Kidney (tissue), 14 donors: ENCODE results near the gene METRNL. TPM values are rescaled to one million over a fixed set of nuclear protein-coding genes. Genes with fewer than 3 reads are reported as not detected.
"Not testable (repeated sequence)": the region's sequence is repeated elsewhere in the genome, so short reads cannot be mapped to it uniquely, and the experiment has no call there.

ENCODE experiments used
- DNase-seq, 5 donors: peaks; one replicate each; pipeline ENCODE4 v3.0.0-alpha.2; 2013 to 2020
- FAIRE-seq: peaks from 2 replicates; lab custom pipeline; 2012; peaks lifted over from hg19 to GRCh38; lab: Jason Lieb, UNC
- H3K27ac ChIP-seq, 2 donors: one replicate each; pipeline ENCODE4 v1.7.0; 2013; ENCODE audit warnings: low read depth in 2 of 2, low read length in 2 of 2, inconsistent platforms in 1 of 2
- H3K27me3 ChIP-seq: one replicate; pipeline ENCODE4 v1.7.1; 2013; ENCODE audit warnings: low read length, inconsistent platforms; ENCODE audit not compliant: control insufficient read depth, insufficient read depth
- H3K36me3 ChIP-seq, 3 donors: one replicate each; pipeline versions ENCODE4 v1.7.0 to v1.7.1; 2013; ENCODE audit warnings: low read length in 3 of 3, control low read depth in 1 of 3, inconsistent platforms in 1 of 3; ENCODE audit not compliant: insufficient read depth in 3 of 3, control insufficient read depth in 2 of 3
- H3K4me1 ChIP-seq, 3 donors: one replicate each; pipeline versions ENCODE4 v1.7.0 to v1.7.1; 2013; ENCODE audit warnings: low read length in 3 of 3, inconsistent platforms in 1 of 3, low read depth in 1 of 3; ENCODE audit not compliant: control insufficient read depth in 2 of 3, insufficient read depth in 2 of 3
- H3K4me3 ChIP-seq, 3 donors: one replicate each; pipeline versions ENCODE4 v1.7.0 to v1.8.1; 2013; ENCODE audit warnings: low read length in 3 of 3, control low read depth in 1 of 3, inconsistent platforms in 1 of 3
- H3K9ac ChIP-seq, 3 donors: one replicate each; pipeline versions ENCODE4 v1.7.0 to v1.7.1; 2013; ENCODE audit warnings: low read length in 3 of 3, control low read depth in 1 of 3, inconsistent platforms in 1 of 3
- H3K9me3 ChIP-seq, 3 donors: one replicate each; pipeline versions ENCODE4 v1.7.0 to v1.7.1; 2013; ENCODE audit warnings: low read length in 3 of 3, control low read depth in 1 of 3, inconsistent platforms in 1 of 3; ENCODE audit not compliant: control insufficient read depth in 2 of 3, insufficient read depth in 1 of 3
- intact Hi-C: fragments of 100-400 bp; cut with DNase I; formaldehyde crosslinking; loops from one replicate; pipeline ENCODE4 v1.11.1; 2022
- polyA plus RNA-seq: library from polyadenylated mRNA; stranded (reverse); fragments of 350-450 nt; fragmentation: Illumina TruSeq; extraction: RNeasy Lipid Tissue Mini Kit (QIAGEN cat#74804); gene quantifications from one replicate; pipeline ENCODE4 v1.2.3, GENCODE V29; 2014; ENCODE audit warnings: low read depth, low replicate concordance; ENCODE audit not compliant: insufficient read depth
- total RNA-seq: library from RNA; stranded (reverse); fragmentation: NEBNext Ultra II Directional; extraction: Animal tissue kit (Norgen Biotek cat#: 25700); gene quantifications from one replicate; pipeline ENCODE4 v1.2.1, GENCODE V29; 2021
- TF ChIP-seq, protein P1 (sequence below): IDR thresholded peaks from 3 replicates; pipeline ENCODE4 v1.5.1; 2012; ENCODE audit warnings: mild to moderate bottlenecking, moderate library complexity, borderline replicate concordance; ENCODE audit not compliant: insufficient read depth; ENCODE audit errors: extremely low read depth
- donor health status: control.
- donor health status: control.
- donor health status: control.
- donor health status: control.
- donor health status: control.
- donor health status: DM: yes; HTN: yes; CAD: no.
- donor health status: Normal renal cell carcinoma (clear cell type).

METRNL gene
- total and polyA plus RNA-seq, 2 donors from 2014 or later = 61.5 to 107 TPM

DNA sequence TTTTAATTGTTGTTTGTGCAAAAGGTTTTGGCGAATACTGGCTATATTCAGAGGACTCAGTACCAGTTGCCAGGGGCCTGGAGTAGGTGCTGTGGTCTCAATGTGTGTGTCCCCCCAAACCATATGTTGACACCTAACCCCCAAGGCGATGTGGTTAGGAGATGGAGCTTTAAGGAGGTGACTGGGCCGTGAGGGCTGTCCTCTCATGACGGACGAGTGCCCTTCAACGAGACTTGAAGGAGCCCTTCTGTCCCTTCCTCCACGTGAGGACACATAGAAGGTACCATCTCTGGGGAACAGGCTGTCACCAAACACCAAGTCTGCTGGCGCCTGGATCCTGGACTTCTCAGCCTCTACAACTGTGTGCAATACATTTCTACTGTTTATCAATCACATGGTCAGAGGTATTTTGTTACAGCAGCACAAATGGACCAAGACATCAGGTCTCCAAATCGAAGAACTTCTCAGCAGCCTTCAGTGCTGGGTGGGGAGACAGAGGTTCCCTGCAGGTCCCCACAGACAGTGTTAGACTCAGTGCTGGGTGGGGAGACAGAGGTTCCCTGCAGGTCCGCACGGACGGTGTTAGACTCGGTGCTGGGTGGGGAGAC is 24.8 kb upstream of the METRNL start:
- Histone ChIP-seq H3K9me3 (no peaks in the 10 kb centered on the region), H3K9ac (no peak overlapping the region), H3K4me1 (peaks cover 5 to 22% (median 5%) of the 10 kb centered on the region in 3 donors), H3K27me3 (no peaks in the 10 kb centered on the region), H3K27ac (no peak overlapping the region), H3K36me3 (no peaks in the 10 kb centered on the region), H3K4me3 (no peak overlapping the region)
- peak in 1 of 5 donors; percentile 34 for DNase-seq
- intact Hi-C loops = no loop called here
- no peak for FAIRE-seq
- TF ChIP-seq, protein P1, sequence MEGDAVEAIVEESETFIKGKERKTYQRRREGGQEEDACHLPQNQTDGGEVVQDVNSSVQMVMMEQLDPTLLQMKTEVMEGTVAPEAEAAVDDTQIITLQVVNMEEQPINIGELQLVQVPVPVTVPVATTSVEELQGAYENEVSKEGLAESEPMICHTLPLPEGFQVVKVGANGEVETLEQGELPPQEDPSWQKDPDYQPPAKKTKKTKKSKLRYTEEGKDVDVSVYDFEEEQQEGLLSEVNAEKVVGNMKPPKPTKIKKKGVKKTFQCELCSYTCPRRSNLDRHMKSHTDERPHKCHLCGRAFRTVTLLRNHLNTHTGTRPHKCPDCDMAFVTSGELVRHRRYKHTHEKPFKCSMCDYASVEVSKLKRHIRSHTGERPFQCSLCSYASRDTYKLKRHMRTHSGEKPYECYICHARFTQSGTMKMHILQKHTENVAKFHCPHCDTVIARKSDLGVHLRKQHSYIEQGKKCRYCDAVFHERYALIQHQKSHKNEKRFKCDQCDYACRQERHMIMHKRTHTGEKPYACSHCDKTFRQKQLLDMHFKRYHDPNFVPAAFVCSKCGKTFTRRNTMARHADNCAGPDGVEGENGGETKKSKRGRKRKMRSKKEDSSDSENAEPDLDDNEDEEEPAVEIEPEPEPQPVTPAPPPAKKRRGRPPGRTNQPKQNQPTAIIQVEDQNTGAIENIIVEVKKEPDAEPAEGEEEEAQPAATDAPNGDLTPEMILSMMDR = no peak

DNA sequence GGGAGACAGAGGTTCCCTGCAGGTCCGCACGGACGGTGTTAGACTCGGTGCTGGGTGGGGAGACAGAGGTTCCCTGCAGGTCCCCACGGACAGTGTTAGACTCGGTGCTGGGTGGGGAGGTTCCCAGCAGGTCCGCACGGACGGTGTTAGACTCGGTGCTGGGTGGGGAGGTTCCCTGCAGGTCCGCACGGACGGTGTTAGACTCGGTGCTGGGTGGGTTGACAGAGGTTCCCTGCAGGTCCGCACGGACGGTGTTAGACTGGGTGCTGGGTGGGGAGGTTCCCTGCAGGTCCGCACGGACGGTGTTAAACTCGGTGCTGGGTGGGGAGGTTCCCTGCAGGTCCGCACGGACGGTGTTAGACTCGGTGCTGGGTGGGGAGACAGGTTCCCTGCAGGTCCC is 24.2 kb upstream of the METRNL start:
- H3K9me3 ChIP-seq, intact Hi-C loops, H3K9ac ChIP-seq, H3K27me3 ChIP-seq, H3K4me3 ChIP-seq, H3K27ac ChIP-seq, H3K36me3 ChIP-seq, FAIRE-seq: not testable (repeated sequence)
- peaks cover 5 to 22% (median 5%) of the 10 kb centered on the region in 3 donors for H3K4me1 ChIP-seq
- DNase-seq = peak in 1 of 5 donors; percentile 43

DNA sequence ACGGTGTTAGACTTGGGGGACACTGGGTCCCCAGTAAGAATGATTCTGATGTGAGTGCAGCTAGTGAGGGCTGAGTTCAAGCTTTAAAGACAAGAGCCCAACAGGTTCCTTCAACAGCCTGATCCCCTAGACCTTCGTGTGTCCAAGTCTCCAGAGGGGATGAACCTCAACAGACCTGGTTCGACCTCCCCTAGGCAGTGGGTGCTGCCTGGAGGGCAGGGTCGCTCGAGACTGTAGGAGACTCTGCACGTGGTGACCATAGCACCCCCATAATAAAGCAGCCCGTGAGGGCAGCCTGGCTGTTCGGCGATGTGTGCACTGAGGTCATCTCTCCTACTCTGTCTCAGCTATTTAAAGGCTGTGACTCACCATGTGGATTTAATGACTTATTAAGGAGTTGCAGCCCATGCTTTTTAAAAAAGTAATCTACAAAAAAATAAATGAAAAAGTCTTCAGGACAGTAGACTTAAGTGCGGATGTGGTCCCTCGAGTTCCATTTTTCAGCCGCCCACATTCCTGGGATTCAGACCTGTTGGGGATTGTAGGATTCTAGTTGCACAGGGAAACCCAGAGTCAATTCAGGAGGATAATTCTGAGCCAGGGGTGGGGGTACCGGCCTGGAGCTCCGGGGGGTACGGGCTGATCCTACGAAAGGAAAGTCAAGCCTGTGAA is 23.4 kb upstream of the METRNL start:
- TF ChIP-seq, protein P1 = no peak
- no peaks in the 10 kb centered on the region for H3K9me3 ChIP-seq
- H3K27ac ChIP-seq = no peak overlapping the region
- H3K4me3 ChIP-seq = no peak overlapping the region
- no peaks in the 10 kb centered on the region for H3K27me3 ChIP-seq
- intact Hi-C loops = no loop called here
- no peak for FAIRE-seq
- H3K4me1 ChIP-seq = peaks cover 5 to 18% (median 5%) of the 10 kb centered on the region in 3 donors
- no peaks in the 10 kb centered on the region for H3K36me3 ChIP-seq
- DNase-seq = peak in 4 of 5 donors; percentile 45 to 83 (median 64)
- H3K9ac ChIP-seq = no peak overlapping the region

DNA sequence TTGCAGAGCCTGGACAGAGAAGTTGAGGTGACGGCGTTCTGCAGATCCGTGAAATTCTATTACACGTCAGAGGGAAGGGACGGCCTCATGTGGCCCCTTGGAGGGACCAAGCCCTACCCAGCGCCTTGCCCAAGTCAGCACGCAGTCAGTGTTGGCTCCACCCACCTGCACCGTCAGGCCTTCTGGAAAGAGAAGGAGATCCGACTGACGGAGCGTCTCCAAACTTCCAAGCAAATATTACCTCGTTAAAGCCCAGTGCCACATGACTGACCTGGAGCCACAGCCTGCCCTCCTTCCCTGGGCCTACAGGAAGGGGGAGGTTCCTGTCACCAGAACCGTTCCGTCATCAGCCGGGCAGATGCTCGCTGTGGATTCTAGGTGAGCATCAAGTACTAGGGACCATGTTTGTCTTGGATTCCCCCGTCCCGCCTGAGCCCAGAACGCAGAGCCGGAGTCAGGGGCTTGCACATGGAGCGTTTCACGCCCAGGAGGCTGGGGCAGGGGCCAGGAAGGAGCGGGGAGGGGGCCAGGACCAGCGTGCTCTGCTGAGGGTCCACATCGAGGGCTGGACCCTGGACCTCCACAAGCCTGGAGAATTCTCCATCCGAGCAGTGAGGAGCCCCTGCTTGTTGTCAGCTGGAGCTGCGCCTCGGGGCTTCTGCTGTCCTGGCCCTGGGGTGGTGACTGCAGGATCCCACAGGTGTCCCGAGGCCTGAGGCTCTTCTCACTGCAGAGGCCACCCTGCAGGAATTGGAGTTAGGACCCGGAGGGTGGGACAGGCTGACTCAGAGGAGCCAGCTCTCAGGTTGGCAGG is 22.6 kb upstream of the METRNL start:
- Histone ChIP-seq H3K27ac (no peak overlapping the region), H3K9me3 (no peaks in the 10 kb centered on the region), H3K4me1 (peaks cover 5 to 18% (median 5%) of the 10 kb centered on the region in 3 donors), H3K4me3 (no peak overlapping the region), H3K36me3 (no peaks in the 10 kb centered on the region), H3K27me3 (no peaks in the 10 kb centered on the region), H3K9ac (no peak overlapping the region)
- TF ChIP-seq, protein P1 = no peak
- DNase-seq (peak; percentile 64 to 78 (median 74)), FAIRE-seq (no peak)
- intact Hi-C loops = no loop called here
